Caco-2 (cell line): Measurements from ENCODE around the gene ADGRB3. TPM values are rescaled to one million over a fixed set of nuclear protein-coding genes. Genes with fewer than 3 reads are reported as not detected.

Experiments used
- BruUV-seq: library from RNA; stranded (reverse); fragments of 400-500 nt; replicated peaks from 2 replicates; lab custom pipeline; 2021; lab: Mats Ljungman, UMichigan
- CTCF ChIA-PET: fragments of 300-600 bp; sonication (Branson Sonifier 250); formaldehyde crosslinking; loops from one replicate; lab custom pipeline; 2022; ENCODE audit warnings: antibody characterized with exemption; lab: Charles Lee
- POLR2A ChIA-PET: fragments of 300-600 bp; sonication (Branson Sonifier 250); formaldehyde crosslinking; loops from one replicate; lab custom pipeline; 2022; ENCODE audit warnings: antibody characterized with exemption; lab: Charles Lee
- DNase-seq, 2 experiments: peaks; one replicate each; pipeline versions ENCODE4 v3.0.0 to v3.0.0-alpha.2; 2020 to 2022
- H3K27me3 ChIP-seq: replicated peaks from 2 replicates; pipeline ENCODE4 v1.6.0; 2011; ENCODE audit warnings: low read length; ENCODE audit not compliant: control insufficient read depth, insufficient read depth
- H3K36me3 ChIP-seq: 2 replicates; pipeline ENCODE4 v1.5.1; 2011; ENCODE audit warnings: low read length; ENCODE audit not compliant: control insufficient read depth, insufficient read depth
- H3K4me1 ChIP-seq: fragments of 250-450 bp; sonication (Bioruptor Pico); 2 replicates; pipeline ENCODE4 v1.5.1; 2020; ENCODE audit warnings: mild to moderate bottlenecking
- H3K4me3 ChIP-seq: 2 replicates; pipeline ENCODE4 v1.5.1; 2011; ENCODE audit warnings: low read depth, mild to moderate bottlenecking, control low read depth, low read length
- H3K9me3 ChIP-seq: fragments of 250-450 bp; sonication (Bioruptor Pico); 2 replicates; pipeline ENCODE4 v1.5.1; 2020; ENCODE audit warnings: mild to moderate bottlenecking, moderate library complexity
- H3K27ac Mint-ChIP-seq: one replicate; pipeline ENCODE4 v1.8.0; 2022; ENCODE audit warnings: mixed read lengths; ENCODE audit not compliant: unreplicated experiment
- H3K27me3 Mint-ChIP-seq: one replicate; pipeline ENCODE4 v1.8.0; 2022; ENCODE audit warnings: mixed read lengths; ENCODE audit not compliant: insufficient read depth, unreplicated experiment
- H3K36me3 Mint-ChIP-seq: one replicate; pipeline ENCODE4 v1.8.0; 2022; ENCODE audit warnings: mild to moderate bottlenecking, mixed read lengths; ENCODE audit not compliant: insufficient read depth, unreplicated experiment
- H3K4me1 Mint-ChIP-seq: one replicate; pipeline ENCODE4 v1.8.0; 2022; ENCODE audit warnings: low read depth, mixed read lengths; ENCODE audit not compliant: unreplicated experiment
- H3K4me3 Mint-ChIP-seq: one replicate; pipeline ENCODE4 v1.8.0; 2022; ENCODE audit warnings: mild to moderate bottlenecking, moderate library complexity, mixed read lengths; ENCODE audit not compliant: unreplicated experiment
- H3K9me3 Mint-ChIP-seq: one replicate; pipeline ENCODE4 v1.8.0; 2022; ENCODE audit warnings: mixed read lengths; ENCODE audit not compliant: unreplicated experiment
- CTCF ChIP-seq, 2 experiments: fragments of 200-600 bp in 1 of 2; IDR thresholded peaks; 1 replicate in 1 of 2; 2 replicates in 1 of 2; pipeline versions ENCODE4 v1.5.1 to v1.8.0; 2011 to 2022; ENCODE audit warnings: antibody characterized with exemption in 1 of 2, control low read depth in 1 of 2, inconsistent platforms in 1 of 2, low read depth in 1 of 2, low read length in 1 of 2, mild to moderate bottlenecking in 1 of 2, moderate library complexity in 1 of 2; ENCODE audit not compliant: insufficient read depth in 1 of 2, severe bottlenecking in 1 of 2, unreplicated experiment in 1 of 2
- intact Hi-C: fragments of 100-400 bp; cut with micrococcal nuclease; formaldehyde crosslinking; loops from one replicate; pipeline ENCODE4 v1.10.0; 2022; ENCODE audit not compliant: unreplicated experiment
- total RNA-seq: library from RNA; stranded (reverse); gene quantifications from 2 replicates; pipeline ENCODE4 v1.2.3, GENCODE V29; 2022

The ADGRB3 gene
- total RNA-seq, 1 experiment from 2014 or later: 0.18 TPM

GRCh38 chr6:68967549-68968300, 332.6 kb downstream of the ADGRB3 start:
- TF ChIP-seq CTCF (IDR thresholded peaks at IDR 0.05; ENCODE audit: insufficient read depth in 1 of 2, low read depth in 1 of 2, low read length in 1 of 2, severe bottlenecking in 1 of 2, unreplicated experiment in 1 of 2): peak; percentile 78 to 92
- Mint-ChIP-seq H3K36me3 (no peaks in the 10 kb centered on the region), H3K27ac (no peak overlapping the region), H3K27me3 (peaks cover 8% of the 10 kb centered on the region), H3K4me1 (peaks cover 10% of the 10 kb centered on the region), H3K4me3 (no peak overlapping the region), H3K9me3 (no peaks in the 10 kb centered on the region)
- ChIA-PET CTCF (no interaction called here), POLR2A (no interaction called here)
- H3K4me3 ChIP-seq: no peak overlapping the region
- no peaks in the 10 kb centered on the region for H3K9me3 ChIP-seq
- intact Hi-C loops: loop anchor here (1.0 to 5.0 kb wide), 3 partner anchors 91 to 1140 kb away; no protein-coding TSS in a partner anchor
- H3K36me3 ChIP-seq: no peaks in the 10 kb centered on the region
- DNase-seq: peak; percentile 41 to 69
- no peaks in the 10 kb centered on the region; the same call in 1 of the 2 replicates for H3K27me3 ChIP-seq
- no TSS peak for BruUV-seq
- peaks cover 7% of the 10 kb centered on the region; the same call in 1 of the 2 replicates for H3K4me1 ChIP-seq

DNA sequence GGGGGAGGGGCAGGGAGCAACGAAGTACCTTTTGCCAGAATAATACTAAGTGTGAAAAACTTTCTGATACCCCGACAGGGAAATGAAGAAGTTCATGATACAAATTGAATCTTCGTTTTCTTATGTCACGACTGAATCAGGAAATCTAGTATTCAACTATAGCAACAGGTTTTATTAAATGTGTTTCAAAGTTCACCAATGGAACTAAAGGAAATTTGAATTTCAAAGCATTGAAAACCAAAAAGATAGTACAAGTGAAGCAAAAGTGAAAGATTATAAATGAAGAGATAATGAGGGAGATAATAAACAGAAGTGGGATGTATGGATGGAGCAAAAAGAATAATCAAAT, 333.2 kb downstream of the ADGRB3 start:
- ChIA-PET CTCF (no interaction called here), POLR2A (no interaction called here)
- intact Hi-C loops: loop anchor here (1.0 to 5.0 kb wide), 3 partner anchors 91 to 1139 kb away; no protein-coding TSS in a partner anchor
- no peak overlapping the region for H3K4me3 Mint-ChIP-seq
- peaks cover 7% of the 10 kb centered on the region; the same call in 1 of the 2 replicates for H3K4me1 ChIP-seq
- H3K27me3 ChIP-seq: no peaks in the 10 kb centered on the region; the same call in 1 of the 2 replicates
- H3K9me3 ChIP-seq: no peaks in the 10 kb centered on the region
- H3K4me3 ChIP-seq: no peak overlapping the region
- H3K27me3 Mint-ChIP-seq: peaks cover 8% of the 10 kb centered on the region
- no peak for TF ChIP-seq CTCF (IDR thresholded peaks at IDR 0.05; ENCODE audit: insufficient read depth in 1 of 2, low read depth in 1 of 2, low read length in 1 of 2, severe bottlenecking in 1 of 2, unreplicated experiment in 1 of 2)
- H3K36me3 ChIP-seq: no peaks in the 10 kb centered on the region
- no peak overlapping the region for H3K27ac Mint-ChIP-seq
- H3K4me1 Mint-ChIP-seq: peaks cover 10% of the 10 kb centered on the region
- no peaks in the 10 kb centered on the region for H3K36me3 Mint-ChIP-seq
- DNase-seq: no peak
- BruUV-seq: no TSS peak
- no peaks in the 10 kb centered on the region for H3K9me3 Mint-ChIP-seq

GRCh38 chr6:68973066-68973465, 338.0 kb downstream of the ADGRB3 start:
- TF ChIP-seq CTCF (IDR thresholded peaks at IDR 0.05; ENCODE audit: insufficient read depth in 1 of 2, low read depth in 1 of 2, low read length in 1 of 2, severe bottlenecking in 1 of 2, unreplicated experiment in 1 of 2): no peak
- no peaks in the 10 kb centered on the region for H3K36me3 Mint-ChIP-seq
- H3K27me3 ChIP-seq: no peaks in the 10 kb centered on the region
- no peaks in the 10 kb centered on the region for H3K9me3 Mint-ChIP-seq
- no peak overlapping the region for H3K4me3 Mint-ChIP-seq
- POLR2A ChIA-PET: no interaction called here
- H3K4me1 Mint-ChIP-seq: peaks cover 4% of the 10 kb centered on the region
- no peaks in the 10 kb centered on the region for H3K27me3 Mint-ChIP-seq
- H3K27ac Mint-ChIP-seq: no peak overlapping the region
- CTCF ChIA-PET: no interaction called here
- DNase-seq: no peak
- H3K4me1 ChIP-seq: peaks cover 4% of the 10 kb centered on the region
- intact Hi-C loops: no loop called here
- no peak overlapping the region for H3K4me3 ChIP-seq
- no TSS peak for BruUV-seq
- H3K36me3 ChIP-seq: no peaks in the 10 kb centered on the region
- no peaks in the 10 kb centered on the region for H3K9me3 ChIP-seq
